H9 (cell line): ENCODE data around the gene PRKACA. TPM values are rescaled to one million over a fixed set of nuclear protein-coding genes. Genes with fewer than 3 reads are reported as not detected.
A peak's percentile ranks its signal among the peaks of the same experiment; 100 is the strongest.

Experiments
- DNase-seq: peaks from one replicate; pipeline ENCODE4 v3.0.0-alpha.2; 2017
- H2AFZ ChIP-seq: one replicate; pipeline ENCODE4 v1.6.1; 2013; ENCODE audit warnings: mild to moderate bottlenecking, low read length, control low read depth, moderate library complexity
- H2AK5ac ChIP-seq: 2 replicates; pipeline ENCODE4 v1.6.1; 2013; ENCODE audit warnings: low read length, control low read depth, mixed read lengths; ENCODE audit not compliant: insufficient read length
- H2BK120ac ChIP-seq: one replicate; pipeline ENCODE4 v1.6.1; 2013; ENCODE audit warnings: low read depth, mild to moderate bottlenecking, low read length, control low read depth, inconsistent platforms; ENCODE audit not compliant: poor library complexity, severe bottlenecking
- H2BK12ac ChIP-seq: 2 replicates; pipeline ENCODE4 v1.6.1; 2013; ENCODE audit warnings: low read length, control low read depth, mixed read lengths, low read depth; ENCODE audit not compliant: insufficient read length
- H2BK15ac ChIP-seq: 2 replicates; pipeline ENCODE4 v1.6.1; 2013; ENCODE audit warnings: low read depth, low read length, control low read depth
- H2BK20ac ChIP-seq: one replicate; pipeline ENCODE4 v1.6.1; 2013; ENCODE audit warnings: low read depth, mild to moderate bottlenecking, low read length, control low read depth, inconsistent platforms; ENCODE audit not compliant: poor library complexity, severe bottlenecking
- H2BK5ac ChIP-seq: 2 replicates; pipeline ENCODE4 v1.6.1; 2013; ENCODE audit warnings: low read length, control low read depth, mixed read lengths; ENCODE audit not compliant: insufficient read length
- H3K14ac ChIP-seq: 2 replicates; pipeline ENCODE4 v1.6.1; 2013; ENCODE audit warnings: low read length, control low read depth; ENCODE audit not compliant: insufficient read depth
- H3K18ac ChIP-seq: 2 replicates; pipeline ENCODE4 v1.6.1; 2013; ENCODE audit warnings: low read depth, mild to moderate bottlenecking, mixed read lengths, low read length, control low read depth; ENCODE audit not compliant: insufficient read length
- H3K23ac ChIP-seq: 2 replicates; pipeline ENCODE4 v1.6.1; 2013; ENCODE audit warnings: low read length, control low read depth, mixed read lengths, low read depth; ENCODE audit not compliant: insufficient read length
- H3K23me2 ChIP-seq: 2 replicates; pipeline ENCODE4 v1.6.1; 2013; ENCODE audit warnings: low read depth, mild to moderate bottlenecking, mixed read lengths, low read length, control low read depth; ENCODE audit not compliant: insufficient read length, poor library complexity, severe bottlenecking
- H3K27ac ChIP-seq: 2 replicates; pipeline ENCODE4 v1.5.1; 2013; ENCODE audit warnings: low read length, control low read depth, mixed read lengths, low read depth; ENCODE audit not compliant: insufficient read length
- H3K27me3 ChIP-seq: 2 replicates; pipeline ENCODE4 v1.6.1; 2013; ENCODE audit warnings: low read length, control low read depth, inconsistent platforms; ENCODE audit not compliant: insufficient read depth
- H3K4ac ChIP-seq: 2 replicates; pipeline ENCODE4 v1.6.1; 2013; ENCODE audit warnings: low read depth, mild to moderate bottlenecking, control low read depth, inconsistent platforms, low read length, moderate library complexity
- H3K4me1 ChIP-seq: 2 replicates; pipeline ENCODE4 v1.6.1; 2013; ENCODE audit warnings: low read length, control low read depth, inconsistent platforms; ENCODE audit not compliant: insufficient read depth
- H3K4me2 ChIP-seq: 2 replicates; pipeline ENCODE4 v1.6.1; 2013; ENCODE audit warnings: low read length, control low read depth, mixed read lengths; ENCODE audit not compliant: insufficient read length, insufficient read depth
- H3K56ac ChIP-seq: 2 replicates; pipeline ENCODE4 v1.6.1; 2013; ENCODE audit warnings: low read depth, mild to moderate bottlenecking, mixed read lengths, low read length, control low read depth; ENCODE audit not compliant: insufficient read length
- H3K79me1 ChIP-seq: 2 replicates; pipeline ENCODE4 v1.6.1; 2013; ENCODE audit warnings: low read depth, mild to moderate bottlenecking, moderate library complexity, low read length, control low read depth, inconsistent platforms; ENCODE audit not compliant: insufficient read depth, poor library complexity, severe bottlenecking
- H3K79me2 ChIP-seq: 2 replicates; pipeline ENCODE4 v1.6.1; 2013; ENCODE audit warnings: low read length, control low read depth, inconsistent platforms; ENCODE audit not compliant: insufficient read depth
- H3K9ac ChIP-seq: 2 replicates; pipeline ENCODE4 v1.6.1; 2013; ENCODE audit warnings: low read length, control low read depth, mixed read lengths; ENCODE audit not compliant: insufficient read length; ENCODE audit errors: extremely low read depth
- H3K9me3 ChIP-seq: one replicate; pipeline ENCODE4 v1.6.1; 2013; ENCODE audit warnings: low read depth, low read length, inconsistent platforms; ENCODE audit not compliant: control insufficient read depth
- H3T11ph ChIP-seq: one replicate; pipeline ENCODE4 v1.6.1; 2013; ENCODE audit warnings: mild to moderate bottlenecking, low read length, control low read depth, inconsistent platforms
- H4K20me1 ChIP-seq: one replicate; pipeline ENCODE4 v1.6.1; 2013; ENCODE audit not compliant: control insufficient read depth, insufficient read length, insufficient read depth
- H4K5ac ChIP-seq: 2 replicates; pipeline ENCODE4 v1.6.1; 2013; ENCODE audit warnings: low read depth, mild to moderate bottlenecking, mixed read lengths, low read length, control low read depth; ENCODE audit not compliant: insufficient read length
- H4K8ac ChIP-seq: replicated peaks from 2 replicates; pipeline ENCODE4 v1.6.1; 2013; ENCODE audit warnings: low read length, control low read depth, mixed read lengths, low read depth; ENCODE audit not compliant: insufficient read length
- H4K91ac ChIP-seq: 2 replicates; pipeline ENCODE4 v1.6.1; 2013; ENCODE audit warnings: low read depth, mild to moderate bottlenecking, moderate library complexity, mixed read lengths, low read length, control low read depth; ENCODE audit not compliant: insufficient read length
- H3K27ac Mint-ChIP-seq, 3 experiments: 2 replicates in 2 of 3; 3 replicates in 1 of 3; pipeline ENCODE4 v1.8.0; 2020 to 2021; ENCODE audit warnings: mixed read lengths in 3 of 3, mild to moderate bottlenecking in 1 of 3, moderate library complexity in 1 of 3
- H3K27me3 Mint-ChIP-seq: 2 replicates; pipeline ENCODE4 v1.8.0; 2021; ENCODE audit warnings: low read depth, mild to moderate bottlenecking, moderate library complexity, mixed read lengths
- H3K36me3 Mint-ChIP-seq, 3 experiments: 2 replicates in 2 of 3; 3 replicates in 1 of 3; pipeline ENCODE4 v1.8.0; 2020 to 2021; ENCODE audit warnings: low read depth in 3 of 3, mixed read lengths in 3 of 3; ENCODE audit not compliant: insufficient read depth in 1 of 3
- H3K4me1 Mint-ChIP-seq, 2 experiments: 2 replicates each; pipeline ENCODE4 v1.8.0; 2020; ENCODE audit warnings: mixed read lengths in 2 of 2
- H3K4me3 Mint-ChIP-seq, 2 experiments: 2 replicates in 1 of 2; 3 replicates in 1 of 2; pipeline ENCODE4 v1.8.0; 2020 to 2021; ENCODE audit warnings: mild to moderate bottlenecking in 2 of 2, mixed read lengths in 2 of 2, moderate library complexity in 1 of 2
- H3K9me3 Mint-ChIP-seq, 2 experiments: 2 replicates in 1 of 2; 3 replicates in 1 of 2; pipeline ENCODE4 v1.8.0; 2020; ENCODE audit warnings: mild to moderate bottlenecking in 2 of 2, mixed read lengths in 2 of 2, moderate library complexity in 1 of 2
- WGBS: extraction: QIAGEN DNeasy Blood & Tissue Kit; methylation state at CpG from one replicate; pipeline ENCODE4 v1.1.7; 2013; ENCODE audit warnings: missing lambda C conversion rate, low lambda C conversion rate, mixed read lengths; ENCODE audit not compliant: insufficient read length; ENCODE audit errors: extremely low coverage; 5-methylcytosine and 5-hydroxymethylcytosine counted together
- total RNA-seq: library from RNA; stranded (reverse); gene quantifications from 2 replicates; pipeline ENCODE4 v1.2.1, GENCODE V29; 2021
- TF ChIP-seq, protein P1 (sequence below): fragments of 200-600 bp; sonication (generic); conservative IDR thresholded peaks from 3 replicates; pipeline ENCODE4 v1.8.0; 2021; ENCODE audit warnings: antibody characterized with exemption, mild to moderate bottlenecking

The PRKACA gene
- total RNA-seq, 1 experiment from 2014 or later, result 51.8 TPM

DNA sequence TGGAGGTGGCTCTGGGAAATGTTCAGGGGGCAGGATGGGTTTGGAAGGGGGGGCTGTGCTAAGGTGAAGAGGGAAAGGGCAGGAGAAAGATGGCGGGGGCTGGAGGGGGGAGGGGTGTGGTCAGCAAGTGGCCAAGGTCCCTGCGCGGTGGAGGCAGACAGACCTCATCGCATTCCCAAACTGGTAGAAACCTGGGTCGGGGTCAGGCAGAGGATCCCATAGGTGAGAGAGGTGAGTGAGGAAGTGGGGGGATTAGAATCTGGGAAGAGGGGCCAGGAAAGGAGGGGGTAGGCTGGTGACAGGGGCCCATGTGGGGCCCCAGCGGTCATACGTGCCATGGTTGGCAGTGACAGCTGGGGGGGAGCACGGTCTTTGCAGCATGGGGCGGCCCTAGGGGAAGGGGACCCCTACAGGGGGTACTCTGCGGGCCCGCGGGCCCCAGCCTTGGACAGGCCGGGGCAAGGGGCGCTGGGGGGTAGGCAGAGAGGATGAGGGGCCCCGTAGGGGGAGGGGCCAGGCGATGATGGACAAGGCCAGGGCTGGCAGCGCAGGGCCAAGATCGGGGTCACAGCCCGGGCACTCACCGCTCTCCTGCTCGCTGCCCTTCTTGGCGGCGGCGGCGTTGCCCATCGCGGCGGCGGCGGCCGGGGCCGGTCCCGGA is 514 bp downstream of the PRKACA start:
- H2BK15ac ChIP-seq, result no peak overlapping the region
- peaks cover 9% of the 10 kb centered on the region; the same call in 1 of the 2 replicates for H3K4me1 ChIP-seq
- no peak overlapping the region for H2BK20ac ChIP-seq
- H3K14ac ChIP-seq, result no peak overlapping the region
- H3K9me3 ChIP-seq, result no peaks in the 10 kb centered on the region
- Mint-ChIP-seq H3K36me3 (peaks cover 5 to 18% (median 12%) of the 10 kb centered on the region in 3 experiments), H3K4me3 (peak overlapping the region; percentile 78 to 83), H3K4me1 (peaks cover 35 to 39% of the 10 kb centered on the region in 2 experiments), H3K27me3 (peaks cover 2% of the 10 kb centered on the region; the same call in 1 of the 2 replicates), H3K27ac (no peak overlapping the region), H3K9me3 (no peaks in the 10 kb centered on the region)
- H3K79me2 ChIP-seq, result peaks cover 2% of the 10 kb centered on the region; the same call in 1 of the 2 replicates
- no peaks in the 10 kb centered on the region for H3K79me1 ChIP-seq
- TF ChIP-seq, protein P1, sequence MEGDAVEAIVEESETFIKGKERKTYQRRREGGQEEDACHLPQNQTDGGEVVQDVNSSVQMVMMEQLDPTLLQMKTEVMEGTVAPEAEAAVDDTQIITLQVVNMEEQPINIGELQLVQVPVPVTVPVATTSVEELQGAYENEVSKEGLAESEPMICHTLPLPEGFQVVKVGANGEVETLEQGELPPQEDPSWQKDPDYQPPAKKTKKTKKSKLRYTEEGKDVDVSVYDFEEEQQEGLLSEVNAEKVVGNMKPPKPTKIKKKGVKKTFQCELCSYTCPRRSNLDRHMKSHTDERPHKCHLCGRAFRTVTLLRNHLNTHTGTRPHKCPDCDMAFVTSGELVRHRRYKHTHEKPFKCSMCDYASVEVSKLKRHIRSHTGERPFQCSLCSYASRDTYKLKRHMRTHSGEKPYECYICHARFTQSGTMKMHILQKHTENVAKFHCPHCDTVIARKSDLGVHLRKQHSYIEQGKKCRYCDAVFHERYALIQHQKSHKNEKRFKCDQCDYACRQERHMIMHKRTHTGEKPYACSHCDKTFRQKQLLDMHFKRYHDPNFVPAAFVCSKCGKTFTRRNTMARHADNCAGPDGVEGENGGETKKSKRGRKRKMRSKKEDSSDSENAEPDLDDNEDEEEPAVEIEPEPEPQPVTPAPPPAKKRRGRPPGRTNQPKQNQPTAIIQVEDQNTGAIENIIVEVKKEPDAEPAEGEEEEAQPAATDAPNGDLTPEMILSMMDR, result no peak
- no peak overlapping the region for H3K4ac ChIP-seq
- no peaks in the 10 kb centered on the region for H4K20me1 ChIP-seq
- no peaks in the 10 kb centered on the region; the same call in 1 of the 2 replicates for H3K27me3 ChIP-seq
- no CpG with 5 or more reads among the region's 33 CpGs for WGBS
- H2BK120ac ChIP-seq, result no peak overlapping the region
- no peak overlapping the region for H4K5ac ChIP-seq
- H2BK5ac ChIP-seq, result no peak overlapping the region
- DNase-seq, result no peak
- no peak overlapping the region for H3T11ph ChIP-seq
- H3K23me2 ChIP-seq, result peaks cover 16% of the 10 kb centered on the region
- no peak overlapping the region for H3K27ac ChIP-seq
- no peak overlapping the region for H3K18ac ChIP-seq
- no peak overlapping the region for H2AK5ac ChIP-seq
- no peak overlapping the region for H3K56ac ChIP-seq
- no peak overlapping the region for H4K8ac ChIP-seq
- H2BK12ac ChIP-seq, result no peak overlapping the region
- no peak overlapping the region for H2AFZ ChIP-seq
- H3K4me2 ChIP-seq, result peak overlapping the region; percentile 69
- no peak overlapping the region for H4K91ac ChIP-seq
- no peak overlapping the region for H3K23ac ChIP-seq
- H3K9ac ChIP-seq, result peak overlapping the region; percentile 46
